Measurements from ENCODE around the gene FAM117A.

- no peak for TF ChIP-seq POLR2A (IDR thresholded peaks at IDR 0.05)
- no peak for TF ChIP-seq CTCF (IDR thresholded peaks at IDR 0.05)
Measured at GRCh38 chr17:49756323-49757150, 7.4 kb downstream of the FAM117A start.

Data from lower leg skin (tissue), 3 donors.